Cardiac fibroblast (primary cell): ENCODE data around the gene SHB.

ENCODE experiments used
- DNase-seq, 2 donors: peaks; one replicate each; pipeline versions ENCODE4 v3.0.0 to v3.0.0-alpha.2; 2010; ENCODE audit warnings: low read depth in 2 of 2
- H3K4me3 ChIP-seq, 2 donors: replicated peaks in 1 of 2; 1 replicate in 1 of 2; 2 replicates in 1 of 2; pipeline ENCODE4 v1.5.1; 2011; ENCODE audit warnings: low read depth in 2 of 2, low read length in 2 of 2, mild to moderate bottlenecking in 2 of 2, moderate library complexity in 1 of 2
- CTCF ChIP-seq: IDR thresholded peaks from one replicate; pipeline ENCODE4 v1.5.1; 2011; ENCODE audit warnings: low read depth, mild to moderate bottlenecking, low read length, inconsistent platforms

SHB gene

GRCh38 chr9:38057416-38058195, 11.4 kb downstream of the SHB start:
- TF ChIP-seq CTCF, result no peak
- H3K4me3 ChIP-seq, result no peak overlapping the region
- no peak for DNase-seq

- no peak for TF ChIP-seq CTCF
- H3K4me3 ChIP-seq, result no peak overlapping the region
- no peak for DNase-seq
These were observed 14.4 kb downstream of the SHB start for GRCh38 chr9:38054653-38055052.

GRCh38 chr9:38053697-38054461, 15.1 kb downstream of the SHB start:
- DNase-seq, result no peak
- TF ChIP-seq CTCF, result no peak
- no peak overlapping the region for H3K4me3 ChIP-seq

GRCh38 chr9:38051780-38052546, 17.1 kb downstream of the SHB start:
- no peak for DNase-seq
- no peak overlapping the region for H3K4me3 ChIP-seq
- no peak for TF ChIP-seq CTCF

- H3K4me3 ChIP-seq, result no peak overlapping the region
- TF ChIP-seq CTCF, result no peak
- peak; percentile 68 to 90 for DNase-seq
These were observed 20.6 kb downstream of the SHB start for GRCh38 chr9:38048316-38048969.

- H3K4me3 ChIP-seq, result peak overlapping the region in 1 of 2 donors; percentile 15
- DNase-seq, result peak; percentile 82 to 95
- TF ChIP-seq CTCF, result no peak
These were observed 21.5 kb downstream of the SHB start for GRCh38 chr9:38047301-38048251.
